Measurements from ENCODE around the gene HTT. TPM values are rescaled to one million over a fixed set of nuclear protein-coding genes. Genes with fewer than 3 reads are reported as not detected.

HTT gene
- total and polyA plus RNA-seq, 2 of the 13 experiments (the other 11 are each of a cell fraction or from before 2014, with no cell fraction given), result 17.5 to 19.5 TPM

DNA sequence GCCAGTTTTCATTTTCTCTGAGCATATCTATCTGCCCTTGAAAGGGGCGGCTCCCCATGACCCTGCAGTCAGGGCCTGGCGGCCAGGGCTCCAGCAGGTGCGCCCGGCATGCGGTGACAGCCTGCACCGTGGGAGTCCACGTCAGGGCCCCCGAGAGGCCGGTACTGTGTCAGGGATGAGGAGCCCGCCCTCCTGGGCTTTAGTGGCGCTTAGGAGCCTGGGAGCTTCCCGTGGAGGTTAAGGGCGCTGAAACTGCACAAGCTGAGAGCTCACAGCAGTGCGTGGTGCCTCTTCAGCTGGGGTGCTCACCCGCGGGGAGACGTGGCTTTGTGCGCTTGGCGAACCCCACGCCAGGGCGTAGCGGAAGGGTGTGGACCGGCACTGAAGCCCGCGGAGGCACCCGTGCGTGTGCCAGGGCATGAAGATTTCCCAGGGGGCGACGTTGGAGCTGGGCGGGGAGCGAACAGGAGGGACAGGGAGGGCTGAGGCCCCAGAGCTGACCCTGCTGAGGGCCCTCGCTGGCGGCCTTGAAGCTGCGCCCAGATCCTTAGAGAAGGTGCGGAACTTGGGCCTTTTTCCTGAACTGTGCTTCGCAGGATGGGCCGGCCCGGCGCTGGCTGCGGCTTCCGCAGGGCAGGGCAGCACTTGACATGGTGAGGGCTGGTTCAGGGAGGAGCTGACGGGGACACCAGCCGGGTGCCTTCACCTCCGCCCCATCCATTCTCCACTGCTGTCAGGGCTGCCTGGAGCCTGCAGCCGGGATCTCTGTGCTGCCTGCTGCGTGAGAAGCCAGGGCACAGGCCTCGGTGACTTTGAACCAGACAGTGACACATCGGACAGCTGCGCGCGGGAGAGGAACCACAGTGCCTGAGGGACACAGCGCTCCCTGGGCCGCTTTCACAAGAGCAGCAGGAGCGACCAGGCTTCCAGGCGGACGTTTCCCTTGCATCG, 33.0 kb upstream of the HTT start (continued):
- TF ChIP-seq, protein P1, sequence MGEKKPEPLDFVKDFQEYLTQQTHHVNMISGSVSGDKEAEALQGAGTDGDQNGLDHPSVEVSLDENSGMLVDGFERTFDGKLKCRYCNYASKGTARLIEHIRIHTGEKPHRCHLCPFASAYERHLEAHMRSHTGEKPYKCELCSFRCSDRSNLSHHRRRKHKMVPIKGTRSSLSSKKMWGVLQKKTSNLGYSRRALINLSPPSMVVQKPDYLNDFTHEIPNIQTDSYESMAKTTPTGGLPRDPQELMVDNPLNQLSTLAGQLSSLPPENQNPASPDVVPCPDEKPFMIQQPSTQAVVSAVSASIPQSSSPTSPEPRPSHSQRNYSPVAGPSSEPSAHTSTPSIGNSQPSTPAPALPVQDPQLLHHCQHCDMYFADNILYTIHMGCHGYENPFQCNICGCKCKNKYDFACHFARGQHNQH (CRISPR knock-in tag; IDR thresholded peaks at IDR 0.05), result 0 out of 2 replicates have a peak, but pooled peaks have one; percentile 32
- peak; percentile 28; the same call in 1 of the 2 replicates for TF ChIP-seq ZNF263 (CRISPR knock-in tag; IDR thresholded peaks at IDR 0.05)
- TF ChIP-seq, protein P2, sequence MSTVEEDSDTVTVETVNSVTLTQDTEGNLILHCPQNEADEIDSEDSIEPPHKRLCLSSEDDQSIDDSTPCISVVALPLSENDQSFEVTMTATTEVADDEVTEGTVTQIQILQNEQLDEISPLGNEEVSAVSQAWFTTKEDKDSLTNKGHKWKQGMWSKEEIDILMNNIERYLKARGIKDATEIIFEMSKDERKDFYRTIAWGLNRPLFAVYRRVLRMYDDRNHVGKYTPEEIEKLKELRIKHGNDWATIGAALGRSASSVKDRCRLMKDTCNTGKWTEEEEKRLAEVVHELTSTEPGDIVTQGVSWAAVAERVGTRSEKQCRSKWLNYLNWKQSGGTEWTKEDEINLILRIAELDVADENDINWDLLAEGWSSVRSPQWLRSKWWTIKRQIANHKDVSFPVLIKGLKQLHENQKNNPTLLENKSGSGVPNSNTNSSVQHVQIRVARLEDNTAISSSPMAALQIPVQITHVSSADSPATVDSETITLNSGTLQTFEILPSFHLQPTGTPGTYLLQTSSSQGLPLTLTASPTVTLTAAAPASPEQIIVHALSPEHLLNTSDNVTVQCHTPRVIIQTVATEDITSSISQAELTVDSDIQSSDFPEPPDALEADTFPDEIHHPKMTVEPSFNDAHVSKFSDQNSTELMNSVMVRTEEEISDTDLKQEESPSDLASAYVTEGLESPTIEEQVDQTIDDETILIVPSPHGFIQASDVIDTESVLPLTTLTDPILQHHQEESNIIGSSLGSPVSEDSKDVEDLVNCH (CRISPR knock-in tag; IDR thresholded peaks at IDR 0.05), result no peak
- no peak for TF ChIP-seq ZNF737 (CRISPR knock-in tag; IDR thresholded peaks at IDR 0.05; ENCODE audit: borderline replicate concordance)
- no peak for TF ChIP-seq ZNF329 (CRISPR knock-in tag; IDR thresholded peaks at IDR 0.05; ENCODE audit: low read depth)
- 0 out of 2 replicates have a peak, but pooled peaks have one; percentile 8 for TF ChIP-seq HCFC1 (IDR thresholded peaks at IDR 0.05; ENCODE audit: low read depth, low read length)
- TF ChIP-seq SUZ12 (IDR thresholded peaks at IDR 0.05; ENCODE audit: low read depth, low read length), result no peak
- TF ChIP-seq ZNF34 (CRISPR knock-in tag; IDR thresholded peaks at IDR 0.05; ENCODE audit: borderline replicate concordance), result 0 out of 2 replicates have a peak, but pooled peaks have one; percentile 7
- peak; percentile 20; the same call in 1 of the 2 replicates for TF ChIP-seq ZMYM3 (CRISPR knock-in tag; IDR thresholded peaks at IDR 0.05)
- TF ChIP-seq ZNF367 (CRISPR knock-in tag; IDR thresholded peaks at IDR 0.05; ENCODE audit: borderline replicate concordance), result no peak
- TF ChIP-seq RAD21 (CRISPR knock-in tag; IDR thresholded peaks at IDR 0.05), result no peak
- TF ChIP-seq CCAR2 (optimal IDR thresholded peaks at IDR 0.05; ENCODE audit: low read depth, low read length), result no peak
- no peak for TF ChIP-seq ZNF350 (CRISPR knock-in tag; IDR thresholded peaks at IDR 0.05; ENCODE audit: borderline replicate concordance, low read depth)
- no peak for TF ChIP-seq NFE2L2 (IDR thresholded peaks at IDR 0.05; ENCODE audit: low read length)
- no peak for TF ChIP-seq ZNF260 (CRISPR knock-in tag; IDR thresholded peaks at IDR 0.05; ENCODE audit: borderline replicate concordance, low read depth)
- TF ChIP-seq, protein P3, sequence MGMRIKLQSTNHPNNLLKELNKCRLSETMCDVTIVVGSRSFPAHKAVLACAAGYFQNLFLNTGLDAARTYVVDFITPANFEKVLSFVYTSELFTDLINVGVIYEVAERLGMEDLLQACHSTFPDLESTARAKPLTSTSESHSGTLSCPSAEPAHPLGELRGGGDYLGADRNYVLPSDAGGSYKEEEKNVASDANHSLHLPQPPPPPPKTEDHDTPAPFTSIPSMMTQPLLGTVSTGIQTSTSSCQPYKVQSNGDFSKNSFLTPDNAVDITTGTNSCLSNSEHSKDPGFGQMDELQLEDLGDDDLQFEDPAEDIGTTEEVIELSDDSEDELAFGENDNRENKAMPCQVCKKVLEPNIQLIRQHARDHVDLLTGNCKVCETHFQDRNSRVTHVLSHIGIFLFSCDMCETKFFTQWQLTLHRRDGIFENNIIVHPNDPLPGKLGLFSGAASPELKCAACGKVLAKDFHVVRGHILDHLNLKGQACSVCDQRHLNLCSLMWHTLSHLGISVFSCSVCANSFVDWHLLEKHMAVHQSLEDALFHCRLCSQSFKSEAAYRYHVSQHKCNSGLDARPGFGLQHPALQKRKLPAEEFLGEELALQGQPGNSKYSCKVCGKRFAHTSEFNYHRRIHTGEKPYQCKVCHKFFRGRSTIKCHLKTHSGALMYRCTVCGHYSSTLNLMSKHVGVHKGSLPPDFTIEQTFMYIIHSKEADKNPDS (CRISPR knock-in tag; IDR thresholded peaks at IDR 0.05), result 0 out of 2 replicates have a peak, but pooled peaks have one; percentile 35
- peak; percentile 53; the same call in 1 of the 2 replicates for TF ChIP-seq ZNF572 (CRISPR knock-in tag; IDR thresholded peaks at IDR 0.05)
- TF ChIP-seq AGO1 (IDR thresholded peaks at IDR 0.05; ENCODE audit: low read depth, low read length, poor library complexity, severe bottlenecking), result peak; percentile 51
- 0 out of 2 replicates have a peak, but pooled peaks have one; percentile 50 for TF ChIP-seq ZNF343 (CRISPR knock-in tag; IDR thresholded peaks at IDR 0.05)
- TF ChIP-seq, protein P4, sequence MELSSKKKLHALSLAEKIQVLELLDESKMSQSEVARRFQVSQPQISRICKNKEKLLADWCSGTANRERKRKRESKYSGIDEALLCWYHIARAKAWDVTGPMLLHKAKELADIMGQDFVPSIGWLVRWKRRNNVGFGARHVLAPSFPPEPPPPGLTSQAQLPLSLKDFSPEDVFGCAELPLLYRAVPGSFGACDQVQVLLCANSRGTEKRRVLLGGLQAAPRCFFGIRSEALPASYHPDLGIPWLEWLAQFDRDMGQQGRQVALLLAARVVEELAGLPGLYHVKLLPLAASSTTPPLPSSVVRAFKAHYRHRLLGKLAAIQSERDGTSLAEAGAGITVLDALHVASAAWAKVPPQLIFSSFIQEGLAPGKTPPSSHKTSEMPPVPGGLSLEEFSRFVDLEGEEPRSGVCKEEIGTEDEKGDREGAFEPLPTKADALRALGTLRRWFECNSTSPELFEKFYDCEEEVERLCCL (CRISPR knock-in tag; IDR thresholded peaks at IDR 0.05; ENCODE audit: borderline replicate concordance), result no peak
- TF ChIP-seq TCF7L2 (IDR thresholded peaks at IDR 0.05; ENCODE audit: low read depth, low read length), result no peak
- TF ChIP-seq ZNF768 (CRISPR knock-in tag; IDR thresholded peaks at IDR 0.05), result peak; percentile 39; the same call in 1 of the 2 replicates

All from HepG2 (cell line).